HL-60 (cell line): ENCODE data around the gene PITPNC1.
A peak's percentile ranks its signal among the peaks of the same experiment; 100 is the strongest.

Experiments used
- GABPA ChIP-seq: IDR thresholded peaks from 2 replicates; pipeline ENCODE4 v1.6.1; 2012; ENCODE audit warnings: low read depth
- POLR2AphosphoS5 ChIP-seq: IDR thresholded peaks from 2 replicates; pipeline ENCODE4 v1.6.1; 2012; ENCODE audit warnings: low read depth
- TF ChIP-seq, protein P1 (sequence below): IDR thresholded peaks from 2 replicates; pipeline ENCODE4 v1.6.1; 2012; ENCODE audit warnings: low read depth; ENCODE audit not compliant: insufficient replicate concordance
- TF ChIP-seq, protein P2 (sequence below): IDR thresholded peaks from one replicate; pipeline ENCODE4 v1.5.1; 2011; ENCODE audit warnings: low read length, control low read depth, inconsistent platforms; ENCODE audit not compliant: insufficient read depth

DNA sequence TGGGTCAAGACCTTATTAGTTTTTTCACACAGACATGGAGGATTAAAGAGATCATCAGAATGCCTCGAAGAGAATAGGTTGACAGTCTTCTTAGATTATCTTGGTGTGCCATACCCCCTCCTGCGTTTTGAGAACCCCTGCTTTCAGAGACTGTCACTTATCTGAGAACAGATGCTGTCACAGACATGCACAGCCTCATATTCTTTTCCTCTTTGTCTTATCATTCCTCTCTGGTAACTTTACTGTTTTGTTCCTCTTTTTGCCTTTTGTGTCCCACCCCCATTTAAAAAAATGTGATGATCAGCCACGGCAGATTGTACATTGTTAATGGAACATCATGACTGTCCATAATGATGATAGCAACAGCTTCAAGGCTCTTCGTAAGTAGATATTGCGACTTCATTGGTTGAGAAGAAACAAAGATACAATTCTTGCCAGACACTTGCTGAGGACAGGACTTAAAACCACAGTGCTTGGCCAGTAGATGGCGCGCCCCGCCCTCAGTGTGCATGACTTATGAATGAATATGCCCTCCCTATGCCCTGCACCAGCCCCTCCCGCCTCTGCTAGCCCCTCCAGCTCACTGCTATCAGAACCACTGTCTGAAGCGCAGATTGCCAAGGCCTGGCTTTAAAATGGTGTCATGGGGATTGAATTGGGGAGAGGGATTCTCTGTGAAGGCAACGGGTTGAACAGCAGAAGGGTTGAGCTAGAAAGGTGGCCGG, 2.6 kb upstream of the PITPNC1 start:
- TF ChIP-seq, protein P1, sequence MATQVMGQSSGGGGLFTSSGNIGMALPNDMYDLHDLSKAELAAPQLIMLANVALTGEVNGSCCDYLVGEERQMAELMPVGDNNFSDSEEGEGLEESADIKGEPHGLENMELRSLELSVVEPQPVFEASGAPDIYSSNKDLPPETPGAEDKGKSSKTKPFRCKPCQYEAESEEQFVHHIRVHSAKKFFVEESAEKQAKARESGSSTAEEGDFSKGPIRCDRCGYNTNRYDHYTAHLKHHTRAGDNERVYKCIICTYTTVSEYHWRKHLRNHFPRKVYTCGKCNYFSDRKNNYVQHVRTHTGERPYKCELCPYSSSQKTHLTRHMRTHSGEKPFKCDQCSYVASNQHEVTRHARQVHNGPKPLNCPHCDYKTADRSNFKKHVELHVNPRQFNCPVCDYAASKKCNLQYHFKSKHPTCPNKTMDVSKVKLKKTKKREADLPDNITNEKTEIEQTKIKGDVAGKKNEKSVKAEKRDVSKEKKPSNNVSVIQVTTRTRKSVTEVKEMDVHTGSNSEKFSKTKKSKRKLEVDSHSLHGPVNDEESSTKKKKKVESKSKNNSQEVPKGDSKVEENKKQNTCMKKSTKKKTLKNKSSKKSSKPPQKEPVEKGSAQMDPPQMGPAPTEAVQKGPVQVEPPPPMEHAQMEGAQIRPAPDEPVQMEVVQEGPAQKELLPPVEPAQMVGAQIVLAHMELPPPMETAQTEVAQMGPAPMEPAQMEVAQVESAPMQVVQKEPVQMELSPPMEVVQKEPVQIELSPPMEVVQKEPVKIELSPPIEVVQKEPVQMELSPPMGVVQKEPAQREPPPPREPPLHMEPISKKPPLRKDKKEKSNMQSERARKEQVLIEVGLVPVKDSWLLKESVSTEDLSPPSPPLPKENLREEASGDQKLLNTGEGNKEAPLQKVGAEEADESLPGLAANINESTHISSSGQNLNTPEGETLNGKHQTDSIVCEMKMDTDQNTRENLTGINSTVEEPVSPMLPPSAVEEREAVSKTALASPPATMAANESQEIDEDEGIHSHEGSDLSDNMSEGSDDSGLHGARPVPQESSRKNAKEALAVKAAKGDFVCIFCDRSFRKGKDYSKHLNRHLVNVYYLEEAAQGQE = no peak
- TF ChIP-seq, protein P2, sequence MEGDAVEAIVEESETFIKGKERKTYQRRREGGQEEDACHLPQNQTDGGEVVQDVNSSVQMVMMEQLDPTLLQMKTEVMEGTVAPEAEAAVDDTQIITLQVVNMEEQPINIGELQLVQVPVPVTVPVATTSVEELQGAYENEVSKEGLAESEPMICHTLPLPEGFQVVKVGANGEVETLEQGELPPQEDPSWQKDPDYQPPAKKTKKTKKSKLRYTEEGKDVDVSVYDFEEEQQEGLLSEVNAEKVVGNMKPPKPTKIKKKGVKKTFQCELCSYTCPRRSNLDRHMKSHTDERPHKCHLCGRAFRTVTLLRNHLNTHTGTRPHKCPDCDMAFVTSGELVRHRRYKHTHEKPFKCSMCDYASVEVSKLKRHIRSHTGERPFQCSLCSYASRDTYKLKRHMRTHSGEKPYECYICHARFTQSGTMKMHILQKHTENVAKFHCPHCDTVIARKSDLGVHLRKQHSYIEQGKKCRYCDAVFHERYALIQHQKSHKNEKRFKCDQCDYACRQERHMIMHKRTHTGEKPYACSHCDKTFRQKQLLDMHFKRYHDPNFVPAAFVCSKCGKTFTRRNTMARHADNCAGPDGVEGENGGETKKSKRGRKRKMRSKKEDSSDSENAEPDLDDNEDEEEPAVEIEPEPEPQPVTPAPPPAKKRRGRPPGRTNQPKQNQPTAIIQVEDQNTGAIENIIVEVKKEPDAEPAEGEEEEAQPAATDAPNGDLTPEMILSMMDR = peak; percentile 75
- TF ChIP-seq POLR2AphosphoS5 (no peak), GABPA (no peak)
